Measurements from ENCODE around the gene RBM6. TPM values are rescaled to one million over a fixed set of nuclear protein-coding genes. Genes with fewer than 3 reads are reported as not detected.

The RBM6 gene
- total and polyA plus RNA-seq, 2 of the 4 experiments (the other 2 are of a cell fraction): 38.5 to 64.6 TPM

DNA sequence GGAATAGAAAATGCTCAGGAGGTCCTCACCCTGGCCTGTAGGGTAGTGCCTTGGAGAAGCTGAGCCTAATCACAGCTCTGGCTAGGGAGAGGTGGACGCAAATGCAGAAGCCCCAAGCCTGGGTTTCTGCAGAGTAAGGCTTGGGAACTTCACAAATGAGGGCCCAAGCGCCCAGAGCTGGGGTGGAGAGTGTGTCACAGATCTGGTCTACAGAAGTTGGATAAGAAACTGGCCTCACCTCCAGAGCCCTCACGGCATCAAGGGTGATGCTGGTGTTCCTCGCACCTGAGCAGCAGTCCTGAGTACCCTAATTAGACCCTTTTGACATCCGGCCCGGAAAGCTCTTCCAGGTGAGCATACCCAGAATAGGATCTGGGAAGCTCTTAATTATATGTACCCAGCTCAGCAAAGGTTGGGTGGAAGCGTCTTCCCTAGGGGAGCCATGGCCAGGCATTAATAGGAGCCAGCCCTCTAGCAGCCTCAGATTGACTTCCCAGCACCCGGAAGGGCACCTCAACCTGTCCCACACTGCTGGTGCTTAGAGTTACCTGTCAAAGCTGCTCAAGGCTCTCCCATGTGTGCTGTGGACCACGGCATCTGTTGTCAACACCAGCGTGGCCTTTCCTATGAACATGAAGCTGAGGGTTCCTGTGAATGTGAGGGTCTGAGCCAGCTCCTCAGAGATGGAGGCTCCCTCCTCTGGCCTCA, 180.6 kb downstream of the RBM6 start:
- no peak overlapping the region for H2BK15ac ChIP-seq (ENCODE audit: low read depth, low read length)
- ChIA-PET CTCF (interaction anchor here (0.5 to 3.3 kb wide), 4 partner anchors 19 to 105 kb away, joined by 3 to 10 read pairs (median 5); no protein-coding TSS in a partner anchor), POLR2A (ENCODE audit: unreplicated experiment) (interaction anchor here (0.5 kb wide), 1 partner anchor 136 kb away, joined by 3 read pairs; no protein-coding TSS in a partner anchor)
- DNase-seq: no peak
- H3K79me1 ChIP-seq (ENCODE audit: low read depth in 1 of 2, low read length in 2 of 2): peaks cover 0 to 18% of the 10 kb centered on the region in 2 experiments; a peak in 2 of 4 replicates
- H3K18ac ChIP-seq (ENCODE audit: low read depth, low read length): no peak overlapping the region
- in situ Hi-C loops (cut with MboI; ENCODE audit: low sequenced_read_pairs): loop anchor here (5.0 kb wide), 1 partner anchor 62 kb away; no protein-coding TSS in a partner anchor
- H3K9ac ChIP-seq (ENCODE audit: low read depth, low read length): no peak overlapping the region
- H3K27me3 ChIP-seq (ENCODE audit: control insufficient read depth, insufficient read depth, low read length): no peaks in the 10 kb centered on the region
- dilution Hi-C loops (cut with HindIII; ENCODE audit: low sequenced_read_pairs, unreplicated experiment): no loop called here
- peaks cover 7% of the 10 kb centered on the region; the same call in 1 of the 2 replicates for H3K9me1 ChIP-seq (ENCODE audit: insufficient read depth, low read length)
- H3K4me2 ChIP-seq (ENCODE audit: low read depth, low read length): no peak overlapping the region
- no peak overlapping the region for H3K14ac ChIP-seq (replicated peaks; ENCODE audit: low read depth, low read length)
- H3K27ac ChIP-seq (ENCODE audit: insufficient read depth, low read length): no peak overlapping the region
- H2AK5ac ChIP-seq (ENCODE audit: low read depth, low read length): no peak overlapping the region
- TF ChIP-seq MAFK (IDR thresholded peaks at IDR 0.05; ENCODE audit: low read depth, low read length) (no peak), CTCF (conservative IDR thresholded peaks at IDR 0.05; ENCODE audit: low read depth, low read length) (no peak), SMC3 (IDR thresholded peaks at IDR 0.05; ENCODE audit: low read depth, low read length) (no peak), MXI1 (IDR thresholded peaks at IDR 0.05; ENCODE audit: borderline replicate concordance, low read depth, low read length) (no peak), FOS (IDR thresholded peaks at IDR 0.05; ENCODE audit: low read depth, low read length) (no peak), ELK1 (IDR thresholded peaks at IDR 0.05; ENCODE audit: borderline replicate concordance, low read depth, low read length) (no peak)
- TF ChIP-seq, protein P1, sequence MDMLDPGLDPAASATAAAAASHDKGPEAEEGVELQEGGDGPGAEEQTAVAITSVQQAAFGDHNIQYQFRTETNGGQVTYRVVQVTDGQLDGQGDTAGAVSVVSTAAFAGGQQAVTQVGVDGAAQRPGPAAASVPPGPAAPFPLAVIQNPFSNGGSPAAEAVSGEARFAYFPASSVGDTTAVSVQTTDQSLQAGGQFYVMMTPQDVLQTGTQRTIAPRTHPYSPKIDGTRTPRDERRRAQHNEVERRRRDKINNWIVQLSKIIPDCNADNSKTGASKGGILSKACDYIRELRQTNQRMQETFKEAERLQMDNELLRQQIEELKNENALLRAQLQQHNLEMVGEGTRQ (IDR thresholded peaks at IDR 0.05; ENCODE audit: low read depth, low read length): no peak
- no peaks in the 10 kb centered on the region for H3K9me3 ChIP-seq (ENCODE audit: control insufficient read depth, insufficient read depth, low read length)
- H3K36me3 ChIP-seq (ENCODE audit: control insufficient read depth, insufficient read depth, low read length): peaks cover 48% of the 10 kb centered on the region
- H4K8ac ChIP-seq (ENCODE audit: low read depth in 2 of 2, low read length in 2 of 2): no peak overlapping the region
- H2AFZ ChIP-seq (replicated peaks; ENCODE audit: low read length, poor library complexity): no peak overlapping the region
- H3K23ac ChIP-seq (ENCODE audit: low read depth, low read length): no peak overlapping the region
- no peak for ATAC-seq (ENCODE audit: low read depth)
- no TSS peak for BruUV-seq (replicated peaks)
- peak overlapping the region; percentile 44 for H2AK9ac ChIP-seq (replicated peaks; ENCODE audit: low read depth, low read length, poor library complexity)
- 92% methylated on average over 2 of the region's 10 CpGs; no CpG with 5 or more reads in 1 of the 2 experiments for WGBS, 2 experiments (ENCODE audit: extremely low coverage in 2 of 2, insufficient read length in 1 of 2)
- H3K4me1 ChIP-seq (ENCODE audit: control insufficient read depth, insufficient read depth, low read length): peaks cover 11% of the 10 kb centered on the region
- no peak overlapping the region for H3K4me3 ChIP-seq (ENCODE audit: insufficient read depth, low read depth, low read length)
- intact Hi-C loops (cut with micrococcal nuclease): loop anchor here (1.0 kb wide), 2 partner anchors 69 to 106 kb away; no protein-coding TSS in a partner anchor
- H2BK20ac ChIP-seq (ENCODE audit: low read depth, low read length): no peak overlapping the region
- H2BK5ac ChIP-seq (ENCODE audit: low read depth, low read length, poor library complexity, severe bottlenecking): no peak overlapping the region
- peaks cover 51% of the 10 kb centered on the region for H4K20me1 ChIP-seq (ENCODE audit: insufficient read depth, low read length)
- no peak overlapping the region for H3K4ac ChIP-seq (ENCODE audit: low read depth, low read length)
- no peak overlapping the region for H2BK120ac ChIP-seq (ENCODE audit: low read depth, low read length)
- no peak overlapping the region for H3K56ac ChIP-seq (ENCODE audit: extremely low read depth, insufficient read depth, low read length)
- H4K5ac ChIP-seq (ENCODE audit: low read depth, low read length): no peak overlapping the region
- H4K91ac ChIP-seq (ENCODE audit: insufficient read depth, low read depth, low read length): no peak overlapping the region
